Gastroesophageal sphincter (tissue), 3 donors: ENCODE results near the gene RNPEP.

ENCODE experiments used
- EP300 ChIP-seq: sonication (generic); formaldehyde crosslinking; IDR thresholded peaks from one replicate; pipeline ENCODE4 v1.6.1; 2017; ENCODE audit warnings: antibody characterized with exemption, mild to moderate bottlenecking
- POLR2A ChIP-seq, 2 donors: fragments of 450-650 bp; IDR thresholded peaks; one replicate each; pipeline ENCODE4 v1.6.1; 2017; ENCODE audit warnings: antibody characterized with exemption in 2 of 2, mild to moderate bottlenecking in 2 of 2, moderate library complexity in 1 of 2
- POLR2AphosphoS5 ChIP-seq: sonication (generic); formaldehyde crosslinking; IDR thresholded peaks from one replicate; pipeline ENCODE4 v1.6.1; 2017; ENCODE audit warnings: antibody characterized with exemption
- TF ChIP-seq, protein P1 (sequence below), 4 experiments: fragments of 200-600 bp in 2 of 4; fragments of 450-650 bp in 2 of 4; sonication (generic) in 1 of 4; IDR thresholded peaks; one replicate each; pipeline ENCODE4 v1.5.1; 2017 to 2019; ENCODE audit warnings: antibody characterized with exemption in 4 of 4, mild to moderate bottlenecking in 2 of 4, moderate library complexity in 2 of 4

DNA sequence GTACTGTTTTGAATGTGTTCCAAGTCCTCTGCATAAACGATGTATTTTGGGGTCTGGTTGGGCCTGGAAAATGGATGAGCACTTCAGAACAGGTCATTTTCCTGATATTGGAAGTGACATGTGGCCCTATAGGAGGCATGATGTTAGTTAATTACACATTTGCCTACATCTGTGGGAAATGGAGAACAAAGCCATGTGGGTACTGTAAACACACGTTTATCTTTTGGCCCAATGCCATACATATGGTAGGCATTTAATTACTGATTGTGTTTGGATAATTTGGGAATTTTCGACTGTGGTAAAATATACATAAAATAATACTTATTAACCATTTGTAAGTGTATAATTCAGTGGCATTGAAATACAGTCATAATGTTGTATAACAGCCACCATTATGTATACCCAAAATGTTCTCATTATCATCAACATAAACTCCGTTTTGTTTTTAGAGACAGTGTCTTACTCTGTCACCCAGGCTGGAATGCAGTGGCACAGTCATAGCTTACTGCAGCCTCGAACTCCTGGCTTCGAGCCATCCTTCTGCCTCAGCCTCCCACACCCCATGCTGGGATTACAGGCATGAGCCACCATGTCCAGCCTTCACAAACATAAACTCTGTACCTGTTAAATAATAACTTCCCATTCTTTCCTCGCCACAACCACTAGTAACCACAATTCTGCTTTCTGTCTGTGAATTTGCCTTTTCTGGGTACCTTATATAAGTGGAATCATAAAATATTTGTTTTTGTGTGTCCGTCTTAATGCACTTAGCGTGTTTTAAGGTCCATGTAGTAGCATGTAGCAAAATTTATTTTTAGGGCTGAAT is 11.9 kb upstream of the RNPEP start:
- TF ChIP-seq, protein P1, sequence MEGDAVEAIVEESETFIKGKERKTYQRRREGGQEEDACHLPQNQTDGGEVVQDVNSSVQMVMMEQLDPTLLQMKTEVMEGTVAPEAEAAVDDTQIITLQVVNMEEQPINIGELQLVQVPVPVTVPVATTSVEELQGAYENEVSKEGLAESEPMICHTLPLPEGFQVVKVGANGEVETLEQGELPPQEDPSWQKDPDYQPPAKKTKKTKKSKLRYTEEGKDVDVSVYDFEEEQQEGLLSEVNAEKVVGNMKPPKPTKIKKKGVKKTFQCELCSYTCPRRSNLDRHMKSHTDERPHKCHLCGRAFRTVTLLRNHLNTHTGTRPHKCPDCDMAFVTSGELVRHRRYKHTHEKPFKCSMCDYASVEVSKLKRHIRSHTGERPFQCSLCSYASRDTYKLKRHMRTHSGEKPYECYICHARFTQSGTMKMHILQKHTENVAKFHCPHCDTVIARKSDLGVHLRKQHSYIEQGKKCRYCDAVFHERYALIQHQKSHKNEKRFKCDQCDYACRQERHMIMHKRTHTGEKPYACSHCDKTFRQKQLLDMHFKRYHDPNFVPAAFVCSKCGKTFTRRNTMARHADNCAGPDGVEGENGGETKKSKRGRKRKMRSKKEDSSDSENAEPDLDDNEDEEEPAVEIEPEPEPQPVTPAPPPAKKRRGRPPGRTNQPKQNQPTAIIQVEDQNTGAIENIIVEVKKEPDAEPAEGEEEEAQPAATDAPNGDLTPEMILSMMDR (IDR thresholded peaks at IDR 0.05), result no peak
- no peak for TF ChIP-seq POLR2AphosphoS5
- TF ChIP-seq EP300, result no peak
- no peak for TF ChIP-seq POLR2A (IDR thresholded peaks at IDR 0.05)
